T-helper 1 cell treated with Interleukin-12 subunit alpha and Interleukin-12 subunit beta and Interleukin-4 antibody, amounts not matched to agents 30 ng/mL and 1 ng/mL, for 36 hours (primary cell): ENCODE measurements around the gene GATM. TPM values are rescaled to one million over a fixed set of nuclear protein-coding genes. Genes with fewer than 3 reads are reported as not detected.
"Not testable (repeated sequence)": the region's sequence is repeated elsewhere in the genome, so short reads cannot be mapped to it uniquely, and the experiment has no call there.

Source experiments
- intact Hi-C: fragments of 100-400 bp; cut with micrococcal nuclease; formaldehyde crosslinking; loops from one replicate; pipeline ENCODE4 v1.15.1; 2024
- total RNA-seq: library from RNA; stranded (reverse); gene quantifications from 2 replicates; pipeline ENCODE4 v1.2.3, GENCODE V29; 2022

Gene GATM
- total RNA-seq, 1 donor from 2014 or later = 1.6 TPM

- intact Hi-C loops = no loop called here
Measured at GRCh38 chr15:45391746-45392583, 13.6 kb upstream of the GATM start.

GRCh38 chr15:45389351-45389750 lies 11.0 kb upstream of the GATM start:
- intact Hi-C loops = no loop called here

GRCh38 chr15:45387380-45388007 lies 9.2 kb upstream of the GATM start:
- intact Hi-C loops = no loop called here

- intact Hi-C loops = no loop called here
Measured at GRCh38 chr15:45386974-45387373, 8.6 kb upstream of the GATM start.

- intact Hi-C loops = no loop called here
Measured at GRCh38 chr15:45386420-45386819, 8.1 kb upstream of the GATM start.

- intact Hi-C loops = no loop called here
Measured at GRCh38 chr15:45385590-45385989, 7.2 kb upstream of the GATM start.

- intact Hi-C loops = no loop called here
Measured at GRCh38 chr15:45384700-45385099, 6.4 kb upstream of the GATM start.

GRCh38 chr15:45378913-45379262 lies 544 bp upstream of the GATM start:
- intact Hi-C loops = loop anchor here (1.0 kb wide), 1 partner anchor 23 kb away; a partner anchor contains a TSS

- intact Hi-C loops = loop anchor here (1.0 kb wide), 1 partner anchor 25 kb away; a partner anchor contains a TSS
Measured at GRCh38 chr15:45377609-45378148, 665 bp downstream of the GATM start.

GRCh38 chr15:45376967-45377608 lies 1.3 kb downstream of the GATM start:
- intact Hi-C loops = no loop called here

- intact Hi-C loops = no loop called here
Measured at GRCh38 chr15:45376300-45376928, 1.9 kb downstream of the GATM start.

GRCh38 chr15:45375836-45376235 lies 2.5 kb downstream of the GATM start:
- intact Hi-C loops = no loop called here

GRCh38 chr15:45373976-45374375 lies 4.4 kb downstream of the GATM start:
- intact Hi-C loops = no loop called here

GRCh38 chr15:45372041-45372995 lies 6.0 kb downstream of the GATM start:
- intact Hi-C loops = no loop called here

- intact Hi-C loops = no loop called here
Measured at GRCh38 chr15:45371546-45371945, 6.8 kb downstream of the GATM start.

- intact Hi-C loops = not testable (repeated sequence)
Measured at GRCh38 chr15:45370042-45370441, 8.3 kb downstream of the GATM start.

GRCh38 chr15:45367222-45367621 lies 11.1 kb downstream of the GATM start:
- intact Hi-C loops = not testable (repeated sequence)

GRCh38 chr15:45364271-45364670 lies 14.1 kb downstream of the GATM start:
- intact Hi-C loops = no loop called here

GRCh38 chr15:45363801-45364200 lies 14.5 kb downstream of the GATM start:
- intact Hi-C loops = no loop called here

GRCh38 chr15:45363334-45363733 lies 15.0 kb downstream of the GATM start:
- intact Hi-C loops = no loop called here
